CD4-positive, alpha-beta T cell treated with Interleukin-6 at 100 ng/mL for 8 hours (primary cell): ENCODE measurements around the gene KPNA6.
"Not testable (repeated sequence)": the region's sequence is repeated elsewhere in the genome, so short reads cannot be mapped to it uniquely, and the experiment has no call there.

Experiments used
- DNase-seq: peaks from one replicate; pipeline ENCODE4 v3.0.0-alpha.2; 2020; ENCODE audit warnings: mixed read lengths, low spot score

KPNA6 gene

DNA sequence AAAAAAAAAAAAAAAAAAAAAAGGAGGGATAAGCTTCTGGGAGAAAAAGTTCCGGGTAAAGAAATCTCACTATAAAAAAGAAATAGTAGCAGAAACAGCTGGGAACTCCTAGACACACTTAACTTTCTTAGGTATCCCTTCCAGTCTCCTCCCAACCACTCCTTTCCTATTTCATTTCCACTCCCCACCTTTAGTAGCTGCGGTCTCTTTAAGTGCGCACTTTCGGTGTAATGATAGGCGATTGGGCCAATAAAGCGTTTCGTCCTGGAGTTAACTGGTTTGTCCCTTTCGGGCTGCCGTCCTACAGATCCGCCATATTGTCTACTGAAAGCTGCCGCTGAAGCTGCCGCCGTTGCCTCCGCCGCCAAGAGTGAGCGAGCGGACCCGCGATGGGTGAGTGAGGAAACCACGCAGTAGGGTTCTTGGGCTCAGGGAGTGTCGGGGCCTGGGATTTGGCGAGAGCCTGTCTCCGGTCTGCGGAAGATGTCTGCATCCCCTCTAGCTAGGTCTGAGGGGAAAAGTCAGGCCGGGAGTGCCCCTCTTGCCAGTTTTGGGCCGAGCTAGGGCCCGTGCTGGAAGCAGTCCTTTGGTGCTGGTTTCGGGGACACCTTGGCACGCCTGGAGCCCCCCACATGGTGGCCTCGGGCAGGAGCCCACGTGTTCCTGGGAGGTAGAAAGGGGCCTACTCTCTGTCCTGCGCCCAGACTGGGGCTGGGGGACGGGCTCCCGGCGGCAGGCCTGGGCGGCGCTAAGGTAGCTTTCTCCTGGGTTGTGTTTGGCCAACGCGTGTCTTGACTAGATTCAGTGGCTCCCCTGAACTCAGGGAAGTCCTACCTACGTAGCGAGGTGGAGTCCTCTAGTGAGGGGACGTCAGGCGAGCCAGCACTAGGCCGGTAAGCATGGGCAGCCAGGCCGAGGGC is at the start of gene KPNA6:
TSS of gene KPNA6 (plus strand) at position 315 of the 920 bp plus-strand sequence. CDS start at position 390, 75 bp downstream.
- peak; percentile 91 for DNase-seq

DNA sequence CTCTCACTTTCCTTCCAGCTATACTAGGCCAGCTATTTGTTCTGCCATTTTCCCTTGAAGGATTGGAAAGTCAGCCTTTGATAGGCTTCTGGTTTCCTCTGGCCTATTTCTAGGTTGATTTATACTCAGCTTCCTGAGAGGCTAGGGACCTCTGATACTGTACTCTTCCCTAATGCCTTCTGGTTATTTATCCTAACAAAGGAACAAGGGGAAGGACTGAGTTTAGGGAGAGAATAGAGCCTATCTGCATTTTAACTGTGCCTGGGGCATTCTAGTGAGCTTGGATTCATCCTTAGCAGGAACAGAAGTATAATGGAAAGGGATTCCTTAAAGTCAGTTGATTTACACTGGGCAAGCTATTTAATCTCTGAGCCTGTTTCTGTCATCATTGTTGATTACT is 46.9 kb upstream of the KPNA6 start:
- DNase-seq, result no peak

DNA sequence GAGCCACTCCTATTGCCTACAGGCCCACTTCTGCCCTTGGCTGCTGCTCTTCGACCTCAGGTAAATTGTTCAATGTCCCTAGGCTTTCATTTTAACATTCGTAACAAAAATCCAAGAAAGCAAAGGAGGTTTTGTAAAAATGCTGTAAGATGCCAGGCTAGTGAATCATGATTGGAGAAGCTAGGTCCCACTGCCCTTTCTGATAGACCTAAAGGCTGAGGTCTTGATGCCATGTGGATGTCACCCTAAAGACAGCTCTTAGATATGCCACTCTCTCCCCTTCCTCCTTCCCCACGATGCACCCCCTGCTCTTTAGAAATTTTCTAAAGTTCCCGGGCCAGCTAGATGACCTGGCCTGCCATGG is 45.0 kb upstream of the KPNA6 start:
- no peak for DNase-seq

DNA sequence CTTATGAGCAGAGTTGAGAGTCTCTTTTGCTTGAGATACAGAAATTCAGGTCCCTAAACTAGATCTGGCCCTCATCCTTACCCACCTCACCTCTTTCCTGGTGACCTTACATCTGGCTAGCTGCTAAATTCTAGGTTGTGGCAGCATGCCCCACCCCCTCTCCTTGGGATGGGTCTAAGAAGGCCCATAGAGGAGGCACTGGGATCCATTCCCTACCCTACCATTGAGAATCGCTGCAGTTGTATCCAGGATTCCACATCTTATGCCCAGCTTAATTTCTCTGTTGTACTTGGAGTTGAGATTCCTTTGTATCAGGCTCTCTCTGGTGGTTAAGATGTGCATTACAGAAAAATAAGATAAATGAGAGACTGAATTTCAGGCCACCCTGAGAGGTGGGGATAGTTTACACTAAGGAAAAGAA is 44.6 kb upstream of the KPNA6 start:
- peak; percentile 16 for DNase-seq

DNA sequence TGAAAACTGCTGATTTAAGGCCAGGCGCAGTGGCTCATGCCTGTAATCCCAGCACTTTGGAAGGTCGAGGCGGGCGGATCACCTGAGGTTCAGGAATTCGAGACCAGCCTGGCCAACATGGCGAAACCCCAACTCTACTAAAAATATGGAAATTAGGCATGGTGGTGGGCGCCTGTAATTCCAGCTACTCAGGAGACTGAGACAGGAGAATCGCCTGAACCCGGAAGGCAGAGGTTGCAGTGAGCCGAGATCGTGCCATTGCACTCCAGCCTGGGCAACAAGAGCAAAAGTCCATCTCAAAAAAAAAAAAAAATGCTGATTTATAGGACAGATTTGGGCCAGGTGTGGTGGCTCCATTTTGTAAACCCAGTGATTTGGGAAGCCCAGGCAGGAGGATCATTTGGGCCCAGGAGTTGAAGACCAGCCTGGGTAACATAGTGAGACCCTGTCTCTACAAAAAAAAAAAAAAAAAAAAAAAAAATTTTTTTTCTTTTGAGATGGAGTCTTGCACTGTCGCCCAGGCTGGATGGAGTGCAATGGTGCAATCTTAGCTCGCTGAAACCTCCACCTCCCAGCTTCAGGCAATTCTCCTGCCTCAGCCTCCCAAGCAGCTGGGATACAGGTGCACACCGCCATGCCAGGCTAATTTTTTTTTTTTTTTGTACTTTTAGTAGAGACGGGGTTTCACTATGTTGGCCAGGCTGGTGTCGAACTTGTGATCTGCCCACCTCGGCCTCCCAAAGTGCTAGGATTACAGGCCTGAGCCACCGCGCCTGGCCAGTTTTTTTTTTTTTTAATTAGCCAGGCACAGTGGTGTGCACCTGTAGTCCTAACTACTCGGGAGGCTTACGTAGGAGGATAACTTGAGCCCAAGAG is 42.0 kb upstream of the KPNA6 start:
- DNase-seq, result not testable (repeated sequence)

DNA sequence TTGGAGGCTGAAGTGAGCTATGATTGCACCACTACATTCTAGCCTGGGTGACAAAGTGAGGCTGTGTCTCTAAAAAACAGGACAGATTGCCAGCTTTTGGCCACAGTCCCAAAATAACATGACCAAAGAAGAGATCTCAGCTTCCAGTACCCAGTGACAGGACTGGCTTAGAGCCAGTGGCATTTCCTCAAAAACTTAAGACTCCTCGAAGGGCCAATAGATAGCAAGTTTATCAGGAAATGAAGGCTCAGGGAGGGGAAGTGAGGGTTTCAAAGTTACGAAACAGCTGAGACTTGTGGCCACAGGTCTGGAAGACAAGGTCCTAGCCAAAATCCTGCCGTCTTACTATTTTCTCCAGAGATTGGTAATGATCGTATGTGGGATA is 41.4 kb upstream of the KPNA6 start:
- peak; percentile 45 for DNase-seq

DNA sequence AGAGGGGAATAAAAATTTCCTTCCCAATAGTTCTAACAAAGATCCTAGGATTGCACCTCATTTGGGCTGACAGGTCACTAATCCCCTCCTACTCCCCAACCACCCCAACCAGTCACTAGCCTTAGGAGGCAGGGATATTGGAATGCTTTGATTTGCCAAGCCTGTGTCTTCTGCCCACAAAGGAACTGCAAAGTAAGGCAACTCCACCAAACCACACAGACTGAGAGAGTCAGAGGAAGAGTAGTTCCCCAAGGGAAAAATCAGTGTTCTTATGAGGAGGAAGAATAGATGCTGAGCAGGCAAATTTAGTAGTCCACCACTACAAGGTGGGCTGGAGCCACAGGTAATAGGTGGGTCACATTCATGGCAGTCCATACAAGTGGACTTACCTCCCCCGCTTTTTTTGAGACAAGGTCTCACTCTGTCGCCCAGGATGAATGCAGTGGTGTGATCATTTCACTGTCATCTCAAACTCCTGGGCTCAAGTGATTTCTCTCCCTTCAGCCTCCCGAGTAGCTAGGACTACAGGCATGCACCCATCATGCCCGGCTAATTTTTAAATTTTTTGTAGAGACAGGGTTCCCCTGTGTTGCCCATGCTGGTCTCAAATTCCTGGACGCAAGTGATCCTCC is 38.8 kb upstream of the KPNA6 start:
- DNase-seq, result no peak

DNA sequence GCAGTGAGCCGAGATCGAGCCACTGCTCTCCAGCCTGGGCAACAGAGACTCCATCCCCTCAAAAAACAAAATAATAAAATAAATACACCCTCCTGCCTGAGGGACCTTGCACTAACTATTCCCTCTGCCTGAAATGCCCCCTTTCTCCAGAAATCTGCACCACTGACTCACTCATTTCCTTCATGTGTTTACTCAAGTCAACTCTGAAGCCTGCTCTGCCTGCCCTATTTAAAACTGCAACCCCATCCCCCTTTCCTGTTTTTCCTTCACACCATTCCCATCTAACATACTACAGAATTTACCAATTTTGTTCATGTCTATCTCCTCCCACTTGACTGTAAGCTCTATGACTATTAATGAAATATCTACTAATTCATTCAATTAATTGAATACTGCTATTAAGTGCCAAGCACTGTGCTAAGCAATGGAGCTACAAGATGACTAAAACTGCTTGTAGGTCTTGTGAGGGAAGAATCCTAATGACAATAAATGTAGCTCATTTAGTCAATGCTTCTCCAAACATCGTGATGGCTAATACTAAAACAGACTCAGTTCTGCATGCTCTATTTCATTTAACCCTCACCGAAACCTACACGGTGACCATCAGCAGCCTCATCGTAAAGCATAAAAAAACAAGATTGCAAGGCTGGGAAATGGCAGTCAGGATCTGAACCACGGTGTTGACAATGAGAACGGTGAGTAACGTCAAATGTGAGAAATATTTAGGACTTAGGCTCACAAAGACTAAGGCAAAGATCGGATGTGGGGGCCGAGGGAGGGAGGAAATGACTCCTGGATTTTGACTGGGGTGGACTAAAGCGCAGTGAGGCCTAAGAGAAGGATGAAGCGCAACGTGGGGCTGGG is 35.9 kb upstream of the KPNA6 start:
- DNase-seq, result no peak

DNA sequence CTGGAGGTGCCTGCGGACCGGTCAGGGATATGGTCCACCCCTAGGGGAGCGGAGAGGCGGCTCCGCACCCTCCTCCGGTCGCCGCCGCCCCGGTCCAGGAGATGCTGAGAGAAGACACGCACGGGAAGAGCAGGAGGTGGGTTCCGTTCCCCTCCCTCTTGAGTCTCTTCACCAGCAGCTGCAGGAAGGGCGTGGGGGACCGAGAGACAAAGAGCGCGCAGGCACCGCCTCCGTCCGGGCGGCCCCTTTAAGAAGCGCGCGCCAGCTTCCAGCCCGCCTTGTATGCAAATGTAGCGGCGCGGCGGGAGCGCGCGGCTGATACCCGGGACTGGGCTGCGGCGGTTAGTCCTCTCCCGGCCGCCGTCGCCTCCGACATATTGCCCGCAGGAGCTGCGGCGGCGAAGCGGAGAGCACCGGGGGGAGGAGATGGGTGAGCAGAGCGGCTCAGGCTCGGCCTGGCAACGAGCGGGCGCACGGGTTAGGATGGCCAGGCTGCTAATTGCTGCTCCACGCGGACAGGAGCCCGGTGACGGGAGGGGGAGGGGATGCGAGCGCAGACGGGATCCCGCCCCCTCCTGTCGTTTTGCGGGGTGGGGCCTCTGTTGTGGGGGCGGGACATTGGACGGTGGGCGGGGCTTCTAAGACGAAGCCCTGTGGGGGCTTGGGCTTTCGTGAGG is 35.1 kb upstream of the KPNA6 start, which contains the start of gene TMEM39B:
TSS of gene TMEM39B (plus strand) at position 318 of the 677 bp plus-strand sequence. CDS start at position 427, 109 bp downstream.
- DNase-seq, result peak; percentile 95

DNA sequence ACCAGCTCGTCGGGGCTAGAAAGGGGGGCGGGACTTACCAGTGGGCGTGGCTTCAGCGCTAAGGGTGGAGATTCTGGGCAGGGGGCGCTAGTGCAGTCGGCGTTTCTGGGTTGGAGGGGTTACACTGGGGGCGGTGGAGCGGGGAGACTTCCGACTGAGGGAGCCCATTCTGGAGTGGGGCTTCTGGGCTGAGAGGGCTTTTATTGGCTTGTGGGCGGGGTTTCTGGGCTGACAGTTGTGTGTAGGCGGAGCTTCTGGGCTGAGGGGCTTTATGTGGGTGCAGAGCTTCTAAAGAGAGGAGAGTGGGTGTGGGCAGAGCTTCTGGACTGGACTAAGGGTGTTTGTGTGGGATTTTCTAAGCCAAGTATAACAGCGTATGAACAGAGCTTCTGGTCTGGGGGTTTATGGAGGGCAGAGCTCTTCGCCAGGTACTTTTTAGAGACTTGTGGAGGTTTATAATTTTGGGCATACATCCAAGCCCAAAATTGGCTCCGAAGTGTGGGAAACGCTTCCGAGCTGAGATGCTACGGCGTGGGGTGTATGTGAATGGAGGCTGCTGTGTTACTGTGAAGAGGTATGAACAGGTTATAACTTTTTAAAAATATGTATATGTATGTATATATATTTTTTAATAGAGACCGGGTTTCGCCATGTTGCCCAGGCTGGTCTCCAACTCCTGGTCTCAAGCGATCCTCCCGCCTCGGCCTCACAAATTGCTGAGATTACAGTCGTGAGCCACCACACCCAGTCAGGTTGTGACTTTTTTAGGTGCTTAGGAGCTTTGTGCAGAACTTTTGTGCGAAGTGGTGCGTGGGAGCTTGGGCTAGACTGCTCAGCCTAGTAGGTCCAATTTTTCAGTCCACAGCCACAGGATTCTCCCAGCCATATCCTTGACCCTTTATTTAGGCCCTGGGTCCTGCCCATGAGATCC is 34.3 kb upstream of the KPNA6 start:
- no peak for DNase-seq

DNA sequence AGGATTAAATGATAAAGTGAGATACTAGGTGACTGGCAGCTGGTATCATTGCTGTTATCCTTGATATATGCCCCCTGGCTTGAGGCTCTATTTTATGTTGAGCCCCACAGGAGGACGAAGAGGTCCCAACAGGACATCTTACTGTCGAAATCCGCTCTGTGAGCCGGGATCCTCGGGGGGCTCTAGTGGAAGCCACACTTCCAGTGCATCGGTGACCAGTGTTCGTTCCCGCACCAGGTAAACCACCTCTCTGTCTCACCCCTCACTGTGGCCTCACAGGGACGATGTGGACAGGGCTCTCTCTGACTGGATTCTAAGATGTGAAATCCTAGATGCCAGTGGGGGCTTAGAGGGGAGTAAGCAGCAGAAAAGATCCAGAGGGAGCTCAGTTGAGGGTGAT is 33.0 kb upstream of the KPNA6 start:
- no peak for DNase-seq

DNA sequence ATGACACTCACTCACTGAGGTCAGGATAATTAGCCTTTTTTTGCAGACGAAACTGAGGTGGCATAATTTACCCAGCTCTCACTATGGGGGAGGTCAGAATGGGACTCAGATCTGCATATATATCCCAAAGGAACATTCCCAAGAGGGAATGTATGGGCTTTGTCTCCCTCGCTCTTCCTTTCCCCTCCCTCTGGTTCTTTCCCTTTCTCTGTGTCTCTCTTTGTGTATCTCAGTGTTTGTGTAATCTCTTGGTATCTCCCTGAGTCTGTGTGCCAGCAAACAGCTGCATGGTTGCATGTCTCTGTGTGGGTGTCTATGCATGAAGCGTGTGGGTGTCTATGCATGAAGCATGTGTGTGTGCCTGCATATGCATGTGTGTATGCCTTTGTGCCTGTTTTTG is 30.4 kb upstream of the KPNA6 start:
- no peak for DNase-seq

DNA sequence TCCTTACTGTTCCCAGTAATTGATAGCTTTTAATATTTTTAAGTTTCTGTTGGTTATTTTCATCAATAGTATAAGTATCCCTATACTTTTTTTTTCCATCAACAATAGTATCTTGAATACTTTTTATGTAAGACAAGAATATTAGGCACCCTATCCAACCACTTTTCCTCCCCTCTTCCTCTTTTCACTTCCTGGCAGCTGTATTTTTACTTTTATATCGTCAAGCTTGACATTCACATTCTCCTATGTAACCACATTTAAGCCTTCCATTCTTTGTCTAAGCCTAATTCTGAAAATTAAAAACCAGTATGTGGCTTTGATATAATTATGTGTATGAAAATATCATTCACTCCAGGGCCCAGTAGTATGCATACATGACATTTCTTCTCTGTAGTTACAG is 25.8 kb upstream of the KPNA6 start:
- no peak for DNase-seq

DNA sequence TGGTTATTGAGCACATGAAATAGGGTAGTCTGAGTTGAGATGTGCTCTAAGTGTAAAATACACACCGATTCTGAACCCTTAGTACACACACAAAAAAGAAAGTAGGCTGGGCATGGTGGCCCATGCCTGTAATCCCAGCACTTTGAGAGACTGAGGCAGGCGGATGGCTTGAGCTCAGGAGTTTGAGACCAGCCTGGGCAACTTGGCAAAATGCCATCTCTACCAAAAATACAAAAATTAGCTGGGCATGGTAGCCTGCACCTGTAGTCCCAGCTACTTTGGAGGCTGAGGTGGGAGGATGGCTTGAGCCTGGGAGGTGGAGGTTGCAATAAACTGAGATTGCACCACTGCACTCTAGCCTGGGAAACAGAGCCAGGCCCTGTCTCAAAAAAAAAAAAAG is 21.5 kb upstream of the KPNA6 start:
- DNase-seq, result not testable (repeated sequence)

DNA sequence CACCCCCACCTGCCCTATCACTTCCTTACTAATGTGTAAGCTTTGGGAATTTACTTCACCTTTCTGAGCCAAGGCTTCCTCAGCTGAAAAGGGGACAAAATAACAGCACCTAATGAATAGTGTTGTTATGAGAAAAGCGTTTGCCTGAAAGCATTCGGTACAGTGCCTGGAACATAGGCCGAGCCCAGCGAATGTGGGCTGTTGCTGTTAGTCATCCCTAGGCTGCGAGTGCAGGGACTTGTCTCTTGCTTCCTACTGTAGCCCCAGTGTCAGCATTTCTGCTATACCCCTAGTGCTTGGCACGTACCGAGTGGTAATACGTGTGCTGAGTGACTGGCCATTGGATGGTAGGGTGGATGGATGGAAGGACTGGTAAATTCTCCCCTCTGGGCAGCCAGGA is 16.7 kb upstream of the KPNA6 start:
- no peak for DNase-seq

DNA sequence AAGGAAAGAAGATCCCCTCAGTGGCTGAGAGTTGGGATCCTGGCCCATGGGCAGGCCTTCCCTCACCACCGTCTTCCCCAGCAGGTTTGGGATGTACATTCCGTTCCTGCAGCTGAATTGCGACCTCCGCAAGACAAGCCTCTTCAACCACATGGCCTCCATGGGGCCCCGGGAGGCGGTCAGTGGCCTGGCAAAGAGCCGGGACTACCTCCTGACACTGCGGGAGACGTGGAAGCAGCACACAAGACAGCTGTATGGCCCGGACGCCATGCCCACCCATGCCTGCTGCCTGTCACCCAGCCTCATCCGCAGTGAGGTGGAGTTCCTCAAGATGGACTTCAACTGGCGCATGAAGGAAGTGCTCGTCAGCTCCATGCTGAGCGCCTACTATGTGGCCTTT is 16.3 kb upstream of the KPNA6 start:
- DNase-seq, result no peak

DNA sequence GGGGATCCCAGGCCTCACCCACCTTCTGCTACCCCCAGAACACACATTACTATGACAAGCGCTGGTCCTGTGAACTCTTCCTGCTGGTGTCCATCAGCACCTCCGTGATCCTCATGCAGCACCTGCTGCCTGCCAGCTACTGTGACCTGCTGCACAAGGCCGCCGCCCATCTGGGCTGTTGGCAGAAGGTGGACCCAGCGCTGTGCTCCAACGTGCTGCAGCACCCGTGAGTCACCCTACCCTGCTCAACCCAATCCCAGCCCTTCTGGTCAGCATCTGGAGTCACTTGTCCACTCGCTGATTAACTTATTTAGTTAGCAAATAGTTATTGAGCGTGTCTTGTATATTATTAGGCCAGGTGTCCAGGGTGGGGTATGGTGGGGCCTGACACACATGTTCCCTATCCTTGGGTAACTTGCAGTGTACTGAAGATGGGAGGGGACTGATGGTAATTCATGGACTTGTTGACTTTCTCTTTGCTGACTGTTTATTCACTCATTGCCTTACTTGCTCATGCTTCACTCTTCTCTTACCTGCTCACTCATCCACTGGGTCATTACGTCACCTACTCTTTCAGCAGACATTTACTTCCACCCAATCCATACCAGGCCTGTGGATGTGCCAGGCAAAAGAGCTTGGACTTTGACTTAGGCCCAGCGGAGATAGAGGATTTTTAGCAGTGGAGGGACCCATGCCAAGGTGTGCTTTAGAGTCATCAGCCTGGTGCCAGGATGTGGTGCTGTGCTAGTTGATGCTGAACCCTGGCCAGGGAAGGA is 12.9 kb upstream of the KPNA6 start:
- no peak for DNase-seq

DNA sequence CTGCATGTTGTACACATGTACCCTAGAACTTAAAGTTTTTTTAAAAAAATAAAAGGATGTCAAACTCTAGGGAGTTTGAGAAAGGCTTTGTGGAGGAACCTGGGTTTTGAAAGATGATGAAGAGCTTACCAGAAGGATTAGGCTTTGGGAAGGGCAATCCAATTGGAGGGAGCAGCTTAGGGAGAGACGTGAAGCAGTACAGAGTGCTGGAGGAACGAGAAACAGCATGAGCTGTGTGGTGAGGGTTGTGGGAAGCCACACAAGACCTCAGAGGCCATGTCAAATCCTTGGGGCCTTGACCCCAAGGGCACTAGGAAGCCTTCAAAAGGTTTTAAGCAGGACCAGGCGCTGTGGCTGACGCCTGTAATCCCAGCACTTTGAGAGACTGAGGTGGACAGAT is 8.4 kb upstream of the KPNA6 start:
- DNase-seq, result no peak

DNA sequence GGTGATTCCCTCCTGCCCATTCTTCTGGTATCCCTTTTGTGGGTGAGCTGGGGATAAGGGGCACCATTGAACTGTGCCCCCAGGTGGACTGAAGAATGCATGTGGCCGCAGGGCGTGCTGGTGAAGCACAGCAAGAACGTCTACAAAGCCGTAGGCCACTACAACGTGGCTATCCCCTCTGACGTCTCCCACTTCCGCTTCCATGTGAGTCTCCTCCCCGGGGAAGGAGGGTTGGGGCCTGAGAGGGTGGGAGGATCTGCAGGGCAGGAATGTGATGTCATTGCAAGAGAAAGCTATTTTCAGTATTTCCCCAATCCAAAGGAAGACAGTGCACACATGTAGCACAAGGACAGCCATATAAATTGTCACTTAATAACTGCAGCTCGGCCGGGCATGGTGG is 7.5 kb upstream of the KPNA6 start:
- no peak for DNase-seq
